CD14-positive monocyte (primary cell): ENCODE measurements around the gene STK11. TPM values are rescaled to one million over a fixed set of nuclear protein-coding genes. Genes with fewer than 3 reads are reported as not detected.

Experiments used
- DNase-seq, 3 donors: peaks; one replicate each; pipeline ENCODE4 v3.0.0-alpha.2; 2011 to 2022
- H2AFZ ChIP-seq: 2 replicates; pipeline ENCODE4 v1.6.0; 2012; ENCODE audit warnings: mild to moderate bottlenecking, low read depth, low read length, inconsistent platforms; ENCODE audit not compliant: insufficient read depth, poor library complexity, severe bottlenecking
- H3K27ac ChIP-seq, 2 donors: 1 replicate in 1 of 2; 2 replicates in 1 of 2; pipeline ENCODE4 v1.5.1; 2012 to 2013; ENCODE audit warnings: low read length in 2 of 2, control low read depth in 1 of 2, inconsistent platforms in 1 of 2, low read depth in 1 of 2, mild to moderate bottlenecking in 1 of 2
- H3K27me3 ChIP-seq, 2 donors: one replicate each; pipeline versions ENCODE4 v1.6.0 to v1.6.1; 2011 to 2013; ENCODE audit warnings: low read length in 2 of 2; ENCODE audit not compliant: control insufficient read depth in 2 of 2, insufficient read depth in 2 of 2
- H3K36me3 ChIP-seq, 2 donors: replicated peaks in 1 of 2; 1 replicate in 1 of 2; 2 replicates in 1 of 2; pipeline versions ENCODE4 v1.5.1 to v1.6.1; 2012 to 2013; ENCODE audit warnings: low read length in 2 of 2, control low read depth in 1 of 2, inconsistent platforms in 1 of 2, mild to moderate bottlenecking in 1 of 2; ENCODE audit not compliant: insufficient read depth in 2 of 2, control insufficient read depth in 1 of 2
- H3K4me1 ChIP-seq, 2 donors: 1 replicate in 1 of 2; 2 replicates in 1 of 2; pipeline versions ENCODE4 v1.5.1 to v1.6.1; 2012 to 2013; ENCODE audit warnings: low read length in 2 of 2, control low read depth in 1 of 2, inconsistent platforms in 1 of 2, mild to moderate bottlenecking in 1 of 2, moderate library complexity in 1 of 2; ENCODE audit not compliant: insufficient read depth in 2 of 2, control insufficient read depth in 1 of 2
- H3K4me2 ChIP-seq: replicated peaks from 2 replicates; pipeline ENCODE3; 2012; ENCODE audit warnings: low read length, moderate library complexity, mild to moderate bottlenecking; ENCODE audit not compliant: poor library complexity, severe bottlenecking; ENCODE audit errors: extremely low read depth
- H3K4me3 ChIP-seq, 3 experiments: fragments of 200-600 bp in 1 of 3; sonication (generic) in 1 of 3; replicated peaks in 1 of 3; 1 replicate in 2 of 3; 2 replicates in 1 of 3; pipeline ENCODE4 v1.5.1; 2011 to 2013; ENCODE audit warnings: low read length in 3 of 3, mild to moderate bottlenecking in 3 of 3, control low read depth in 2 of 3, low read depth in 2 of 3, inconsistent platforms in 1 of 3, moderate library complexity in 1 of 3
- H3K79me2 ChIP-seq: 2 replicates; pipeline ENCODE4 v1.6.0; 2012; ENCODE audit warnings: mild to moderate bottlenecking, control low read depth, inconsistent platforms, low read length, moderate library complexity; ENCODE audit not compliant: insufficient read depth
- H3K9ac ChIP-seq: 2 replicates; pipeline ENCODE4 v1.6.0; 2017; ENCODE audit warnings: low read length, mild to moderate bottlenecking; ENCODE audit not compliant: insufficient read depth, poor library complexity, severe bottlenecking
- H3K9me3 ChIP-seq, 2 donors: replicated peaks in 1 of 2; 1 replicate in 1 of 2; 2 replicates in 1 of 2; pipeline versions ENCODE4 v1.5.1 to v1.6.1; 2012 to 2013; ENCODE audit warnings: low read length in 2 of 2, control low read depth in 1 of 2; ENCODE audit not compliant: control insufficient read depth in 1 of 2, insufficient read depth in 1 of 2
- H4K20me1 ChIP-seq: 2 replicates; pipeline ENCODE4 v1.6.0; 2012; ENCODE audit warnings: mild to moderate bottlenecking, low read length, control low read depth, moderate library complexity; ENCODE audit not compliant: insufficient read depth
- H3K27ac Mint-ChIP-seq, 7 donors: one replicate each; pipeline ENCODE4 v1.8.0; 2020; ENCODE audit warnings: mild to moderate bottlenecking in 7 of 7, mixed read lengths in 7 of 7, moderate library complexity in 6 of 7, inconsistent platforms in 2 of 7
- H3K27me3 Mint-ChIP-seq, 3 donors: one replicate each; pipeline ENCODE4 v1.8.0; 2021 to 2022; ENCODE audit warnings: low read depth in 3 of 3, mild to moderate bottlenecking in 3 of 3, mixed read lengths in 3 of 3, moderate library complexity in 3 of 3, inconsistent platforms in 1 of 3
- H3K36me3 Mint-ChIP-seq, 2 donors: one replicate each; pipeline ENCODE4 v1.8.0; 2020; ENCODE audit warnings: mixed read lengths in 2 of 2, inconsistent platforms in 1 of 2, mild to moderate bottlenecking in 1 of 2
- H3K4me1 Mint-ChIP-seq: one replicate; pipeline ENCODE4 v1.8.0; 2020; ENCODE audit warnings: mild to moderate bottlenecking, mixed read lengths
- H3K4me3 Mint-ChIP-seq, 2 donors: one replicate each; pipeline ENCODE4 v1.8.0; 2020; ENCODE audit warnings: mild to moderate bottlenecking in 2 of 2, mixed read lengths in 2 of 2, moderate library complexity in 1 of 2
- H3K9me3 Mint-ChIP-seq, 7 donors: one replicate each; pipeline ENCODE4 v1.8.0; 2020 to 2022; ENCODE audit warnings: mixed read lengths in 7 of 7, mild to moderate bottlenecking in 6 of 7, moderate library complexity in 6 of 7, inconsistent platforms in 2 of 7
- CTCF ChIP-seq: fragments of 200-600 bp; IDR thresholded peaks from one replicate; pipeline ENCODE4 v1.8.0; 2022; ENCODE audit warnings: antibody characterized with exemption, mild to moderate bottlenecking
- WGBS: methylation state at CpG from one replicate; pipeline ENCODE4 v1.1.5; 2013; ENCODE audit warnings: missing lambda C conversion rate; ENCODE audit not compliant: insufficient coverage; 5-methylcytosine and 5-hydroxymethylcytosine counted together
- intact Hi-C, 2 donors: fragments of 100-400 bp; cut with micrococcal nuclease; formaldehyde crosslinking; loops; one replicate each; pipeline versions ENCODE4 v1.15.0 to v1.15.1; 2023
- polyA plus RNA-seq, 3 donors: library from polyadenylated mRNA; depleted of rRNA in 1 of 3; unstranded in 2 of 3; stranded (reverse) in 1 of 3; fragments of 300-500 nt in 2 of 3; fragments of >200 nt in 1 of 3; fragmentation: Illumina TruSeq in 2 of 3; gene quantifications; 1 replicate in 2 of 3; 2 replicates in 1 of 3; pipeline ENCODE4 v1.2.3, GENCODE V29; 2012 to 2021

The STK11 gene
- polyA plus RNA-seq, 3 donors = 6.2 to 72.1 (median 15.4) TPM

- Histone ChIP-seq H3K27ac (peak overlapping the region; percentile 89 to 95), H3K4me2 (peak overlapping the region; percentile 52), H2AFZ (no peak overlapping the region), H3K4me1 (peaks cover 36 to 40% of the 10 kb centered on the region in 2 donors), H4K20me1 (peaks cover 88% of the 10 kb centered on the region), H3K36me3 (peaks cover 7 to 22% of the 10 kb centered on the region in 2 donors), H3K9ac (no peak overlapping the region), H3K4me3 (no peak overlapping the region), H3K27me3 (no peaks in the 10 kb centered on the region), H3K9me3 (no peaks in the 10 kb centered on the region), H3K79me2 (peaks cover 82% of the 10 kb centered on the region)
- DNase-seq = no peak
- intact Hi-C loops = no loop called here
- Mint-ChIP-seq H3K4me3 (no peak overlapping the region), H3K27me3 (peaks cover 0 to 3% (median 0%) of the 10 kb centered on the region in 3 donors), H3K36me3 (peaks cover 18 to 60% of the 10 kb centered on the region in 2 donors), H3K4me1 (peaks cover 29% of the 10 kb centered on the region), H3K9me3 (no peaks in the 10 kb centered on the region), H3K27ac (no peak overlapping the region)
- no peak for TF ChIP-seq CTCF
- WGBS = 96% methylated on average over 24 of the region's 26 CpGs
These were observed 9.5 kb downstream of the STK11 start for GRCh38 chr19:1214862-1215731.

DNA sequence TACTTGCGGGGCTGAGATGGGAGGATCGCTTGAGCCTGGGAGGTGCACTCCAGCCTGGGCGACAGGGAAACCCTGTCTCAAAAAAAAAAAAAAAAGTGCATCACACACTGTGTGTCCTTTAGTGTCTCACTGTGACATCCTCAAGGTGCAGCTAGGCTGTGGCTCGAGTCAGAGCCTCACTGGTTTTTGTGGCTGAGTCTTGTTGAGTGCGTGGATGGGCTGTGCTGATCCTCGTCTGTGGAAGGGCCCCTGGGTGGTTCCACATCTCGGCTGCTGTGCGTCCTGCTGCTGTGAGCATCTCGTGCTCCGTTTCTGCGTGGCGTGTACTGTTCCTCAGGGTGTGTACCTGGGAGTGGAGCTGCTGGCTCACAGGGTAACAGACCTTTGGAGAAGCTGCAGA is 11.2 kb downstream of the STK11 start:
- Mint-ChIP-seq H3K27ac (peak overlapping the region in 1 of 7 donors; percentile 50), H3K4me1 (peaks cover 16% of the 10 kb centered on the region), H3K9me3 (no peaks in the 10 kb centered on the region), H3K27me3 (peaks cover 0 to 3% (median 0%) of the 10 kb centered on the region in 3 donors), H3K36me3 (peaks cover 15 to 54% of the 10 kb centered on the region in 2 donors), H3K4me3 (no peak overlapping the region)
- no peak overlapping the region for H3K4me3 ChIP-seq
- no peak overlapping the region for H2AFZ ChIP-seq
- H3K27ac ChIP-seq = no peak overlapping the region
- intact Hi-C loops = no loop called here
- 97% methylated on average over 12 of the region's 12 CpGs for WGBS
- TF ChIP-seq CTCF = no peak
- peaks cover 22 to 35% of the 10 kb centered on the region in 2 donors for H3K36me3 ChIP-seq
- no peaks in the 10 kb centered on the region for H3K9me3 ChIP-seq
- H3K27me3 ChIP-seq = no peaks in the 10 kb centered on the region
- H3K4me1 ChIP-seq = peaks cover 27 to 31% of the 10 kb centered on the region in 2 donors
- H4K20me1 ChIP-seq = peaks cover 88% of the 10 kb centered on the region
- no peak for DNase-seq
- no peak overlapping the region for H3K4me2 ChIP-seq
- peaks cover 65% of the 10 kb centered on the region for H3K79me2 ChIP-seq
- no peak overlapping the region for H3K9ac ChIP-seq
